Kidney epithelial cell (primary cell): Measurements from ENCODE around the gene LRRC3. TPM values are rescaled to one million over a fixed set of nuclear protein-coding genes. Genes with fewer than 3 reads are reported as not detected.

ENCODE experiments used
- DNase-seq: peaks from one replicate; pipeline ENCODE4 v3.0.0-alpha.2; 2010; ENCODE audit warnings: low read depth
- H3K27me3 ChIP-seq: 2 replicates; pipeline ENCODE4 v1.6.0; 2011; ENCODE audit warnings: low read length; ENCODE audit not compliant: control insufficient read depth, insufficient read depth
- H3K36me3 ChIP-seq: 2 replicates; pipeline ENCODE4 v1.5.1; 2011; ENCODE audit warnings: low read length; ENCODE audit not compliant: control insufficient read depth, insufficient read depth
- H3K4me3 ChIP-seq: 2 replicates; pipeline ENCODE4 v1.5.1; 2011; ENCODE audit warnings: low read depth, mild to moderate bottlenecking, control low read depth, low read length
- CTCF ChIP-seq: IDR thresholded peaks from 2 replicates; pipeline ENCODE4 v1.5.1; 2011; ENCODE audit warnings: mild to moderate bottlenecking, moderate library complexity, low read length, control low read depth, inconsistent platforms; ENCODE audit not compliant: insufficient read depth, poor library complexity, severe bottlenecking
- total RNA-seq: library from RNA; depleted of rRNA; stranded (reverse); fragments of >200 nt; gene quantifications from 2 replicates; pipeline ENCODE4 v1.2.3, GENCODE V29; 2015

LRRC3 gene
- total RNA-seq, 1 donor from 2014 or later, result 3.4 TPM

GRCh38 chr21:44497703-44498126 lies 42.4 kb downstream of the LRRC3 start:
- no peak for TF ChIP-seq CTCF
- H3K36me3 ChIP-seq, result no peaks in the 10 kb centered on the region
- DNase-seq, result no peak
- H3K27me3 ChIP-seq, result peaks cover 16% of the 10 kb centered on the region
- H3K4me3 ChIP-seq, result no peak overlapping the region

- H3K27me3 ChIP-seq, result peaks cover 16% of the 10 kb centered on the region
- H3K4me3 ChIP-seq, result no peak overlapping the region
- no peak for DNase-seq
- no peaks in the 10 kb centered on the region for H3K36me3 ChIP-seq
- TF ChIP-seq CTCF, result no peak
Measured at GRCh38 chr21:44498280-44499210, 43.2 kb downstream of the LRRC3 start.

- no peak for DNase-seq
- H3K4me3 ChIP-seq, result no peak overlapping the region
- peaks cover 16% of the 10 kb centered on the region for H3K27me3 ChIP-seq
- H3K36me3 ChIP-seq, result no peaks in the 10 kb centered on the region
- TF ChIP-seq CTCF, result no peak
Measured at GRCh38 chr21:44499211-44499560, 43.9 kb downstream of the LRRC3 start.

GRCh38 chr21:44499631-44500030 lies 44.3 kb downstream of the LRRC3 start:
- Histone ChIP-seq H3K36me3 (no peaks in the 10 kb centered on the region), H3K4me3 (no peak overlapping the region), H3K27me3 (peaks cover 16% of the 10 kb centered on the region)
- no peak for DNase-seq
- TF ChIP-seq CTCF, result no peak

- no peak for DNase-seq
- Histone ChIP-seq H3K36me3 (no peaks in the 10 kb centered on the region), H3K27me3 (peaks cover 16% of the 10 kb centered on the region), H3K4me3 (no peak overlapping the region)
- no peak for TF ChIP-seq CTCF
Measured at GRCh38 chr21:44500111-44500510, 44.8 kb downstream of the LRRC3 start.
